COLO668 (cell line): Measurements from ENCODE around the gene CDCP1.
"Not testable (repeated sequence)": the region's sequence is repeated elsewhere in the genome, so short reads cannot be mapped to it uniquely, and the experiment has no call there.

Experiments
- DNase-seq: peaks from one replicate; lab custom pipeline; 2025; ENCODE audit not compliant: unreplicated experiment; lab: John Stamatoyannopoulos, UW

CDCP1 gene

DNA sequence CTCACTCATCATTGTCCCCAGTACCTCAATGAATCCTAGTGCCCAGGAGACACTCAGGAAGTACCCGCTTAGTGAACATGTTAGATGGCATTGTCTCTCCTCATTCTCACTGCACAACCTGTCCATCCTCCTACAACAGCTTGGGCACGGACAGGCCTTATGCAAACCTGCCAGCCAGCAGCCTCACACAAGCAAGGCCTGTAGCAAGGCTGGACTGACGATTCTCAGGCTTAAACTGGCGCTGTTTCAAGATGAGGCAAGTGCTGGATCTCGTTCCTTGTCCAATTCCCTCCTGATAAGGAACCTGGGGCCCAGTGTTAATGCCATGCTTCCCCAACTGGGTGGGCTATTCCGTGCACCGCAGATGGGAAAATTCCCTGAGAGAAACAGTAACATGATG lies 59.0 kb downstream of the CDCP1 start:
- no peak for DNase-seq

DNA sequence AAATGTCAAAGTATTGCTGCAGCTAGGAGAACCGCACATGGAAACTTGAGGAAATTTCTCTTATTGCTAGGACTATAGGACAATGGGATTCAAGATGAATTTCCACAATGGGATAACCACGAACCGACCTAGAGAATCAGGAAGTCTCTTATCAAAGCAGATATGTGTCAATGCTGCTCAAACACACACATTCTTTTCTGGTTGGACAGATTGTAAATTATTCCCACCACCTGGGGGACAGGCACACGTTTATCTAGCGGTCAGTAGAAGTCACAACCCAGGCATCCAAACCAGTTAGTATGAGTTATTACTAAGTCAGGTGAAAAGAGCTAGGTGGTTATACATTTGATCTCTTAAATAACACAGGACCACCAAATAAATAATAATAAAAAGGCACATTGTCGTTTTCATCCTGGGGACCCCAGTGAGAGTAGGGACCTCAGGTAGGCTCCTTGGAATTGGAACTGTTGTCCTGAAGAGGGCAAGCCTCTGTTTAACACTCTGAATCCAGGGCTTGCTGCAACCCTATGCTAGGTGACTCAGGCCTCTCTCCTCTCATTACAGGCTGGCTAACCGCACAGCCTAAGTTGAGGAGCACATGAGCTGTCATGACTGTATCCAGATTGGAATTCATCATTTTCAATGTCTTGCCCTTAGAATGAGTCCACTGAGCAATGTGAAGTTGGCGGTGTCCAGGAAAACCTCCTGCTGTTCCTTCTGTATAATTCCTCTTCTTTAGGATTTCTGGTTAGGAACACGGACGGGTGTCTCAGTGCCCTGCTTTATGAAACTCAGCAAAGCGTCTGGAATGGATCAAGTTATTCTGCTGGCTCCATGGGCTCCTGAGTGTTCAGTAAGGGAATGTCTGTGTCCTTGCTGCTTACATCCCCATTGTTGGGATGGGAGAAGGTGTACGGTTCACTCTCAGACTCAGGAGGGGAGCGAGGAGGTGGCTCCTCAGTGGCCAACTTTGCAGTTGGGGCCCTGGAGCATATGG lies 61.1 kb downstream of the CDCP1 start:
- DNase-seq, result no peak

- DNase-seq, result no peak
Measured at GRCh38 chr3:45084361-45084760, 61.8 kb downstream of the CDCP1 start.

GRCh38 chr3:45083023-45083422 lies 63.2 kb downstream of the CDCP1 start:
- no peak for DNase-seq

DNA sequence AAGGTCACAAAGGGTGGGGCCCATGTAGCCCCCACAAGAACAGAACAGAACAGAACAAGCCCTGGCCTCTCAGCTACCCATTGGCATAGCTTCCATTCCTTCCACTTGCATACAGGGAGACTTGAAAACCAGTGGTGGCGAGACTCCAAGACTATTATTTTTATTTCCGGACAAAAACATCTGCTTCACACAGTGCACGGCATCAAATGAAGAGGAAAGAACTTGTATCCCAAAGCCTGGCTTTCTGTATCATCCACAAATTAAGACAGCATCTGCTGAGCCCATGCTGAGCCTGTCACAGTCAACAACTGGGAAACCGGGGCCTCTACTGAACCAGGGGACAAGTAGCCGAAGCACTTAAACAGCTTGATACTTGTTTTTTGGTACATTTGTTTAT lies 64.0 kb downstream of the CDCP1 start:
- DNase-seq, result no peak

DNA sequence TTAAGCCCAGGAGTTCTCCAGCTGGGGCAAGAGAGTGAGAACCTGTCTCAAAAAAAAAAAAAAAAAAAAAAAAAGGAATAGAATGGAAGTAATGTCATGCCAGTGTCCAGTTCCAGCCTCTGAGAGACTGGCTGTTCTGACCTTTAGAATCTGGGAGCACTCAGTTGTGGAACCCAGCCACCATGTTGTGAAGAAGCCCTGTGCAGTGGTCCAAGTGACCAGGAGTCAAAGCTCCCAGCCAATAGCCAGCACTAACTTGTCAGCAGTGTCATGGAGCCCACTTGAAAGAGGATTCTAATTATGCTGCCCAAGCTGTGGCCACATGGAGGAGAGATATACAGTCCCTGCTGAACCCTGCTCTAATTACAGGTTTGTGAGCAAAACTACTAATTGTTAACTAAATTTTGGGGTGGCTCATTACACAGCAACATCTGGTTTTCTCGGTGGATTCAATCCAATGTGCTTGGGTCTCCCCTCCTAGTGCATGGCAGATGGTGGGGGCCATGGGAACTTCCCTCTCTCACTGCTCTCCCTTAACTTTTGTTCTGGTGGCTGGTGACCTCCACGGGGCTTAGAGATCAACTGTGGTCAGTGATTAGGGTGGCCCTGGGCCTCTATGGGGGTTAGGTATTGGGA lies 64.6 kb downstream of the CDCP1 start:
- no peak for DNase-seq

GRCh38 chr3:45080824-45081223 lies 65.4 kb downstream of the CDCP1 start:
- no peak for DNase-seq

GRCh38 chr3:45079715-45080114 lies 66.5 kb downstream of the CDCP1 start:
- no peak for DNase-seq

DNA sequence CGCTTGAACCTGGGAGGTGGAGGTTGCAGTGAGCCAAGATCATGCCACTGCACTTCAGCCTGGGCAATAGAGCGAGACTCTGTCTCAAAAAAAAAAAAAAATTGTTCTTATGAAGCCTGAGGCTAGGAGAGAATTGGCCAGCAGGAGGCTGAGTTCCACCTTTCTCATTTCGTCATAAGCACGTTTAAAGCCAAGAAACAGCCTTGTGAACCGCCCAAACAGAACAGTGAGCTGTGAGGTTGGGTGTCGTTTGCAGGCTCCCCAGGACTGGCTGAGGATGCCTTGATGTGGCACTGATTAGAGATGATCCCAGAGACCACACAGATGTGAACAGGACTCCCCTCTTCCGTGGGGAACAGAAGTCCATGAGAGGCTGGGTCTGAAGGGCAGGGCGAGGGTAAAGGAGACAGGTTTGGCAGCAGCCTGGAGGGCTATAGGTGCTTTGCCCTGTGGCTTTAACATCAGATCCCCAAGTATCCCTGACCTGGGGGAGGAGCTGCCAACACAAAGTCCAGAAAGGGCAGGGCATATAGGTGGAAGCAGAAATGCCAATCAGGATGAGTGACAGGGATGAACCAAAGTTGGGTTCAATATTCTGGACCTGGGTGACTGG lies 67.2 kb downstream of the CDCP1 start:
- DNase-seq, result no peak

- DNase-seq, result not testable (repeated sequence)
Measured at GRCh38 chr3:45078256-45078655, 67.9 kb downstream of the CDCP1 start.

GRCh38 chr3:45075821-45076625 lies 70.2 kb downstream of the CDCP1 start:
- DNase-seq, result no peak

- DNase-seq, result no peak
Measured at GRCh38 chr3:45071075-45071474, 75.1 kb downstream of the CDCP1 start.

DNA sequence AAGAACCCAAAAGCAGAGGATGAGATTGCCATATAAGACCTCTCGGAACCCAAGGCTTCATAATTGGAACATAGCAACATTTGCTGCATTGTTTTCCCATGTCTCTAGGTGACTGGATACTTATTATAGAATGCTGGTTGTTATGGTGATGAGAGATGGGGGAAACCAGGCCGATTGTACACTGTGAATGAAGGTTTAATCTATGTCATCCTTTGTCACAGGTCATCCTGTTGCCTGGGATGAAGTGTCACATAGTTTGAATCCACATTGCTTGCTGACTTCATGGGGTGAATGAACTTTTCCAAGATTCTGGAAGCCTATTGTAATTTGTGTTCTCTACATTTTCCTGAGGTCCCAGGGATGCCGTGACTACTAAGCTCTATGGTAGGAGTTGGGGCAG lies 78.2 kb downstream of the CDCP1 start:
- no peak for DNase-seq

DNA sequence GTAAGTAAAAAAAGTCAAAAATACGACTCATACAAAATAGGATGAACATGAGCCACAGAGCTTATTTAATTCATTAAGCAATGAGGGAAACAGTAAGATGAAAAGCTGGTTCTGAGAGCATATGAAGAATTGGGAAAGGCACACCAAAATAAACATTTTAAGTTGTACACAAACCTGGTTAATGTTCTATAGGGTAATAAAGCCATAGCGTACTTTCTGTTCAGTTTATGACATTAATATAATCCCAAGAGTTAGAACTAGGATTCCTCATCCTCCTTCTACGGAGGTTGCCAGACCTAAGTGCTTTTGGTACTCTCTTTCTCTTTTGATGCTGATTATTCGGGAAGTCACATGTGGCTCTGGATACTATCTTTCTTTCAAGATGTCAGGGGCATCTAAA lies 78.7 kb downstream of the CDCP1 start:
- no peak for DNase-seq

GRCh38 chr3:45066109-45066801 lies 79.9 kb downstream of the CDCP1 start:
- DNase-seq, result no peak

- no peak for DNase-seq
Measured at GRCh38 chr3:45065373-45065720, 80.8 kb downstream of the CDCP1 start.

- no peak for DNase-seq
Measured at GRCh38 chr3:45064512-45065372, 81.4 kb downstream of the CDCP1 start.

GRCh38 chr3:45062697-45063070 lies 83.5 kb downstream of the CDCP1 start:
- no peak for DNase-seq

DNA sequence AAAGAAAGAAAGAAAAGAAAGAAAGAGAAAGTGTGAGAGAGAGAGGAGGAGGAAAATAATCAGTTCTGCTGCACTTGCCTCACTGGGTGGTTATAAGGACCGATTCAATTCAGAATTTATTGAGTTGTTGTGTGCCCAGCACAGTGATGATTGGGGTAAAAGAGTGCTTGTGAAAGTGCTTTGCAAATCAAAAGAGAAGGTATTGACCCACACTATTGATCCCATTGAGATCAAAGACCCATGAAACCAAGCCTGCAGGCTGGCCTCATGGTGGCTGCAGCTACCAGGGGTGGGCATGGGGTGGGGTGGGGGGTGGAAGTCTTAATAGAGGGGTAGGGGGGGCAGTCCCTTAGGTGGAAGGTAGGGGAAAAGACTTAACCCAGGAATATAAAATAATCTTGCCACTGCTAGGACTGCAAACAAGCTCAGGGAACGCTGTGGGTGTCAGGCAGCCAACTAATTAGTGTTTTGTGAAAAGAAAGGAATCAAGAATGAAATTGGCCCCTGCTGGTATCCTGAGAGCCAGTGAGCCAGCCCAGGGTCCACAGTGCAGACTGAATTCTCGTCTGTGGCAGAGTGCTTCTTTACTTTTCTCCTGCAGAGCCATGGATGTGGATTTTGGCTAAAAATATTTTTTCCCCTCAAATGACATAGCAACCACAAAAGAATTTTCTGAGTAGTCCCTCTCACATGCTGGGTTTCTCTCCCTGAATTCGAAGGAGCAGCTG lies 85.8 kb downstream of the CDCP1 start:
- DNase-seq, result no peak
